HCT116 (cell line): ENCODE results near the gene ALK. TPM values are rescaled to one million over a fixed set of nuclear protein-coding genes. Genes with fewer than 3 reads are reported as not detected.

Experiments used
- ATAC-seq: fragments of 200-7000 bp; cut with Tn5 transposase; 2 replicates; pipeline ENCODE4 v1.9.1; 2020; ENCODE audit warnings: mild to moderate bottlenecking, moderate library complexity
- BruUV-seq: library from RNA; stranded (reverse); fragments of 400-500 nt; replicated peaks from 2 replicates; lab custom pipeline; 2021; lab: Mats Ljungman, UMichigan
- CTCF ChIA-PET: fragments of 300-600 bp; sonication (Branson Sonifier 250); formaldehyde crosslinking; loops from one replicate; lab custom pipeline; 2021; ENCODE audit warnings: antibody characterized with exemption; lab: Charles Lee
- POLR2A ChIA-PET: fragments of 300-600, 350-600 bp; sonication (Branson Sonifier 250); formaldehyde crosslinking; loops from one replicate; lab custom pipeline; 2021; ENCODE audit warnings: antibody characterized with exemption; lab: Charles Lee
- RAD21 ChIA-PET, 2 experiments: fragments of 300-600 bp; sonication (Branson Sonifier 250); formaldehyde crosslinking; loops; one replicate each; lab custom pipeline; 2023; ENCODE audit warnings: low total read pairs in 2 of 2; ENCODE audit not compliant: uncharacterized antibody in 2 of 2, unreplicated experiment in 2 of 2, low non-redundant PET in 1 of 2; lab: Charles Lee
- DNase-seq: peaks from one replicate; pipeline ENCODE4 v3.0.0-alpha.2; 2010; ENCODE audit warnings: low read depth, low spot score
- H2AFZ ChIP-seq: fragments of 200-600 bp; shearing (Covaris generic), sonication (generic); 2 replicates; pipeline ENCODE4 v1.6.1; 2017; ENCODE audit warnings: low read depth, mixed run types, mixed read lengths, antibody characterized with exemption, low read length; ENCODE audit not compliant: poor library complexity, severe bottlenecking
- H3K27ac ChIP-seq: 2 replicates; pipeline ENCODE4 v1.5.1; 2012; ENCODE audit warnings: low read depth, low read length
- H3K27me3 ChIP-seq: fragments of 200-600 bp; sonication (generic); 2 replicates; pipeline ENCODE4 v1.6.1; 2016; ENCODE audit warnings: mixed run types, low read length, mixed read lengths; ENCODE audit not compliant: insufficient read depth
- H3K36me3 ChIP-seq, 2 experiments: fragments of 200-500 bp in 1 of 2; fragments of 200-600 bp in 1 of 2; sonication (Bioruptor generic) in 1 of 2; sonication (generic) in 1 of 2; 2 replicates each; pipeline versions ENCODE4 v1.5.1 to v1.6.1; 2014 to 2016; ENCODE audit warnings: low read length in 2 of 2, inconsistent platforms in 1 of 2, mixed read lengths in 1 of 2, mixed run types in 1 of 2; ENCODE audit not compliant: insufficient read depth in 2 of 2, control insufficient read depth in 1 of 2
- H3K4me1 ChIP-seq, 2 experiments: fragments of 200-600 bp in 1 of 2; sonication (generic) in 1 of 2; 2 replicates each; pipeline versions ENCODE4 v1.5.1 to v1.6.1; 2012 to 2017; ENCODE audit warnings: low read length in 2 of 2, inconsistent platforms in 1 of 2, mild to moderate bottlenecking in 1 of 2, mixed read lengths in 1 of 2, mixed run types in 1 of 2, moderate library complexity in 1 of 2; ENCODE audit not compliant: insufficient read depth in 2 of 2, control insufficient read depth in 1 of 2
- H3K4me2 ChIP-seq: fragments of 200-600 bp; sonication (generic); 2 replicates; pipeline ENCODE4 v1.6.1; 2017; ENCODE audit warnings: mixed run types, low read length, mixed read lengths
- H3K4me3 ChIP-seq, 2 experiments: fragments of 200-600 bp in 1 of 2; sonication (generic) in 1 of 2; replicated peaks in 1 of 2; 2 replicates each; pipeline ENCODE4 v1.5.1; 2011 to 2016; ENCODE audit warnings: low read length in 2 of 2, control low read depth in 1 of 2, low read depth in 1 of 2, mild to moderate bottlenecking in 1 of 2, mixed read lengths in 1 of 2, mixed run types in 1 of 2
- H3K79me2 ChIP-seq: fragments of 200-600 bp; sonication (generic); 2 replicates; pipeline ENCODE4 v1.6.1; 2017; ENCODE audit warnings: mild to moderate bottlenecking, mixed run types, low read length, moderate library complexity, mixed read lengths; ENCODE audit not compliant: insufficient read depth
- H3K9ac ChIP-seq: fragments of 200-600 bp; sonication (generic); 2 replicates; pipeline ENCODE4 v1.6.1; 2016; ENCODE audit warnings: low read length, mixed read lengths
- H3K9me2 ChIP-seq: fragments of 200-600 bp; sonication (generic), shearing (Covaris generic); 2 replicates; pipeline ENCODE4 v1.6.1; 2017; ENCODE audit warnings: mixed run types, mild to moderate bottlenecking, moderate library complexity; ENCODE audit not compliant: insufficient read depth
- H3K9me3 ChIP-seq, 2 experiments: fragments of 200-500 bp in 1 of 2; fragments of 200-600 bp in 1 of 2; sonication (Bioruptor generic) in 1 of 2; sonication (generic) in 1 of 2; 2 replicates each; pipeline ENCODE4 v1.6.1; 2014 to 2017; ENCODE audit warnings: low read length in 2 of 2, mixed read lengths in 2 of 2, inconsistent platforms in 1 of 2, low read depth in 1 of 2, mild to moderate bottlenecking in 1 of 2, mixed run types in 1 of 2, moderate library complexity in 1 of 2; ENCODE audit not compliant: control insufficient read depth in 1 of 2, insufficient read depth in 1 of 2
- H4K20me1 ChIP-seq: fragments of 200-600 bp; sonication (generic), shearing (Covaris generic); 2 replicates; pipeline ENCODE4 v1.6.1; 2017; ENCODE audit warnings: mixed run types, mild to moderate bottlenecking, moderate library complexity; ENCODE audit not compliant: insufficient read depth
- CBX3 ChIP-seq: IDR thresholded peaks from 2 replicates; pipeline ENCODE4 v1.6.1; 2012; ENCODE audit warnings: low read depth
- CEBPB ChIP-seq: IDR thresholded peaks from 2 replicates; pipeline ENCODE4 v1.6.1; 2012; ENCODE audit warnings: low read depth
- EGR1 ChIP-seq: IDR thresholded peaks from 2 replicates; pipeline ENCODE4 v1.6.1; 2012; ENCODE audit warnings: low read depth
- ELF1 ChIP-seq: IDR thresholded peaks from 2 replicates; pipeline ENCODE4 v1.6.1; 2012; ENCODE audit warnings: low read depth, borderline replicate concordance
- EZH2 ChIP-seq: fragments of 200-600 bp; sonication (generic); IDR thresholded peaks from 2 replicates; pipeline ENCODE4 v1.6.1; 2017; ENCODE audit warnings: antibody characterized with exemption, mixed run types
- EZH2phosphoT487 ChIP-seq: fragments of 200-600 bp; IDR thresholded peaks from 2 replicates; pipeline ENCODE4 v1.6.1; 2018; ENCODE audit warnings: antibody characterized with exemption, borderline replicate concordance
- POLR2A ChIP-seq: IDR thresholded peaks from 2 replicates; pipeline ENCODE4 v1.7.0; 2011; ENCODE audit warnings: borderline replicate concordance; ENCODE audit not compliant: insufficient read depth, insufficient read length; ENCODE audit errors: extremely low read depth
- RAD21 ChIP-seq: IDR thresholded peaks from 2 replicates; pipeline ENCODE4 v1.6.1; 2012; ENCODE audit warnings: low read depth, mild to moderate bottlenecking
- REST ChIP-seq: IDR thresholded peaks from 2 replicates; pipeline ENCODE4 v1.6.1; 2012; ENCODE audit warnings: low read depth
- SP1 ChIP-seq: IDR thresholded peaks from 2 replicates; pipeline ENCODE4 v1.6.1; 2012; ENCODE audit warnings: low read depth
- TCF7L2 ChIP-seq: IDR thresholded peaks from 2 replicates; pipeline ENCODE4 v1.7.0; 2011; ENCODE audit warnings: borderline replicate concordance, inconsistent platforms; ENCODE audit not compliant: insufficient read depth, insufficient read length; ENCODE audit errors: extremely low read depth
- intact Hi-C: fragments of 100-400 bp; cut with micrococcal nuclease; formaldehyde crosslinking; loops from 2 replicates; pipeline ENCODE4 v1.10.0; 2022
- total RNA-seq: library from RNA; stranded (reverse); gene quantifications from one replicate; pipeline ENCODE4 v1.2.1, GENCODE V29; 2021; ENCODE audit not compliant: unreplicated experiment
- TF ChIP-seq, protein P1 (sequence below): IDR thresholded peaks from 2 replicates; pipeline ENCODE4 v1.6.1; 2012
- TF ChIP-seq, protein P2 (sequence below): IDR thresholded peaks from 2 replicates; pipeline ENCODE4 v1.6.1; 2011; ENCODE audit warnings: mild to moderate bottlenecking, low read length, moderate library complexity; ENCODE audit not compliant: insufficient replicate concordance; ENCODE audit errors: extremely low read depth

ALK gene
- total RNA-seq, 1 experiment from 2014 or later, result not detected

- peaks cover 24% of the 10 kb centered on the region for H3K27me3 ChIP-seq
- ATAC-seq (no peak), DNase-seq (no peak)
- no peaks in the 10 kb centered on the region for H3K9me3 ChIP-seq
- no TSS peak for BruUV-seq
- no peaks in the 10 kb centered on the region for H3K9me2 ChIP-seq
- TF ChIP-seq EGR1 (no peak), CEBPB (no peak), ELF1 (no peak), EZH2phosphoT487 (no peak), POLR2A (no peak)
- TF ChIP-seq, protein P1, sequence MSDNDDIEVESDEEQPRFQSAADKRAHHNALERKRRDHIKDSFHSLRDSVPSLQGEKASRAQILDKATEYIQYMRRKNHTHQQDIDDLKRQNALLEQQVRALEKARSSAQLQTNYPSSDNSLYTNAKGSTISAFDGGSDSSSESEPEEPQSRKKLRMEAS, result no peak
- H3K4me1 ChIP-seq, result no peaks in the 10 kb centered on the region
- intact Hi-C loops, result no loop called here
- ChIA-PET RAD21 (no interaction called here), CTCF (no interaction called here), POLR2A (no interaction called here)
- H3K79me2 ChIP-seq, result no peaks in the 10 kb centered on the region
- H2AFZ ChIP-seq, result no peak overlapping the region
- no peak overlapping the region for H3K4me3 ChIP-seq
- no peak overlapping the region for H3K27ac ChIP-seq
- H3K9ac ChIP-seq, result no peak overlapping the region
- no peaks in the 10 kb centered on the region for H3K36me3 ChIP-seq
- no peaks in the 10 kb centered on the region for H4K20me1 ChIP-seq
- H3K4me2 ChIP-seq, result no peak overlapping the region
Observed at GRCh38 chr2:29664578-29664977, 256.8 kb downstream of the ALK start.

GRCh38 chr2:29663268-29663667, 258.1 kb downstream of the ALK start:
- Histone ChIP-seq H3K9me2 (no peaks in the 10 kb centered on the region), H4K20me1 (no peaks in the 10 kb centered on the region), H3K36me3 (no peaks in the 10 kb centered on the region), H3K4me3 (no peak overlapping the region), H3K9me3 (no peaks in the 10 kb centered on the region), H3K9ac (no peak overlapping the region), H3K27ac (no peak overlapping the region), H3K4me2 (no peak overlapping the region), H3K4me1 (no peaks in the 10 kb centered on the region), H3K27me3 (peaks cover 30% of the 10 kb centered on the region), H3K79me2 (no peaks in the 10 kb centered on the region), H2AFZ (no peak overlapping the region)
- TF ChIP-seq EZH2phosphoT487 (no peak), RAD21 (no peak), TCF7L2 (no peak), EZH2 (no peak), SP1 (no peak), CBX3 (no peak), ELF1 (no peak), REST (no peak)
- TF ChIP-seq, protein P2, sequence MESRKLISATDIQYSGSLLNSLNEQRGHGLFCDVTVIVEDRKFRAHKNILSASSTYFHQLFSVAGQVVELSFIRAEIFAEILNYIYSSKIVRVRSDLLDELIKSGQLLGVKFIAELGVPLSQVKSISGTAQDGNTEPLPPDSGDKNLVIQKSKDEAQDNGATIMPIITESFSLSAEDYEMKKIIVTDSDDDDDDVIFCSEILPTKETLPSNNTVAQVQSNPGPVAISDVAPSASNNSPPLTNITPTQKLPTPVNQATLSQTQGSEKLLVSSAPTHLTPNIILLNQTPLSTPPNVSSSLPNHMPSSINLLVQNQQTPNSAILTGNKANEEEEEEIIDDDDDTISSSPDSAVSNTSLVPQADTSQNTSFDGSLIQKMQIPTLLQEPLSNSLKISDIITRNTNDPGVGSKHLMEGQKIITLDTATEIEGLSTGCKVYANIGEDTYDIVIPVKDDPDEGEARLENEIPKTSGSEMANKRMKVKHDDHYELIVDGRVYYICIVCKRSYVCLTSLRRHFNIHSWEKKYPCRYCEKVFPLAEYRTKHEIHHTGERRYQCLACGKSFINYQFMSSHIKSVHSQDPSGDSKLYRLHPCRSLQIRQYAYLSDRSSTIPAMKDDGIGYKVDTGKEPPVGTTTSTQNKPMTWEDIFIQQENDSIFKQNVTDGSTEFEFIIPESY, result no peak
- intact Hi-C loops, result no loop called here
- ATAC-seq (no peak), DNase-seq (no peak)
- CTCF ChIA-PET, result no interaction called here
- no TSS peak for BruUV-seq
- RAD21 ChIA-PET, result no interaction called here
- POLR2A ChIA-PET, result no interaction called here
